CD4-positive, alpha-beta T cell treated with Interleukin-2 at 100 ng/mL for 4 hours (primary cell): ENCODE data around the gene ARID1B.
A peak's percentile ranks its signal among the peaks of the same experiment; 100 is the strongest.
"Not testable (repeated sequence)": the region's sequence is repeated elsewhere in the genome, so short reads cannot be mapped to it uniquely, and the experiment has no call there.

Experiments used
- DNase-seq: peaks from one replicate; pipeline ENCODE4 v3.0.0-alpha.2; 2020; ENCODE audit warnings: low spot score

ARID1B gene

DNA sequence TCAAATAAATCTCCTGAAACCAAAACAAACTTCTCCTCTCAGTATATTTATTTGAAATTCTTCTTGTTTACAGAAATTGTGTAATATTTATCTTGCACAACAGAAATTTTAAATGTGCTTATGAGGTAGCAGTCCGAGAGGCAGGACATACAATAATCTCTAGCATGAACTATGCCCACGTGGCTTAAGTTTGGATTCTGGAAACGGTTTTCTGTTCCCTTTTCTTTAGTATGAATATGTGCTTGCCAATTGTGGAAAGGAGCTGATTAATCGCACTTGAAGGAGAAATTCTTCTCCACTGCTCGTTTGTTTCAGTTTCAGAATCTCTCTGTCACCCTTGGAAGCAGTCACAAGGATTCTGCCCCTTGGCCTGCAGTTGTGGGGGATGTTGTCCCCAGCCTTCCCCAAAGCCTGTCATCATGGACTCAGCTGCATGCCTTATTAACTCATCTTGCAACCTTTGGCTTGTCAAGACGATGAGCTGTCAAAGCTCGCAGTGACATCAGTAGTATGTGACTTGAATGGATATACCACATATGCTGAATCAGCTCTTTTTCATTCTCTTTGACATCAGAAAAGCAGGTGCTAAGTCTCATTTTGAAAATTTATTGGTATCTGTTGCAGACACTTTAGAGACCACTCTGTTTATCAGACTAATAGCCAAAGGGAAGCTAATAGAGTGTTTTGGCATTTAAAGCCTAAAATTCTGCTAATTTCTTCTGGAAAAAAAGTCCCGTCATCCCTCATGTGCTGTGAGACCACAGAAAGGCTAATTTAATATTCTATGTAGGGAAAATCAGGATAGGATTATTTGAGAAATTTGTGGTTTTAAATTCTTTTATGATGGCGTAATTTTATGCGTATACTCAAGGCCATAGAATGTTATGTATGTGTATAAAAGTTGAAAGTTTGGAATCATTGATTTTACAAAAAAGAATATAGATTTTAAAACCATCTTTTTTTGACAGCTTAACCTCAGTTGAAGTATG, 186.8 kb downstream of the ARID1B start:
- DNase-seq, result peak; percentile 33

DNA sequence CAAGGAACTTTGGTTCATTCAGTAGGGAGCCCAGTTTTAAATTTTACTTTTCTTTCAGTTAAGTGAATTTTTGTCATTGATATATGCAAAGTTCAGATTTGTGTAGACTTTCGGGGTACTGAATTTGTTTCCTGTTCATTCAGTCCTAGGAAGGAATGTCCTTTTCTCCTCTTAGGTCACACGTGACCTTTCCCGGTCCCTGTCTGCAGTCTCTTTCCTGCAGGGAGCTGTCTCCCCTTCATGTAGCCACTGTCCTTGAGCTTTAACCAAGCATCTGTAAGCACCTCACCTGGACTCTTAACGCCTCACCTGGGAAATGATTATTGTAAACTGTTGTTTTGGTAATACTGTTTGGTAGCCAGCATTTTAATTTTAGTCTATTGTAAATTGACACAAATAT, 190.7 kb downstream of the ARID1B start:
- DNase-seq, result no peak

DNA sequence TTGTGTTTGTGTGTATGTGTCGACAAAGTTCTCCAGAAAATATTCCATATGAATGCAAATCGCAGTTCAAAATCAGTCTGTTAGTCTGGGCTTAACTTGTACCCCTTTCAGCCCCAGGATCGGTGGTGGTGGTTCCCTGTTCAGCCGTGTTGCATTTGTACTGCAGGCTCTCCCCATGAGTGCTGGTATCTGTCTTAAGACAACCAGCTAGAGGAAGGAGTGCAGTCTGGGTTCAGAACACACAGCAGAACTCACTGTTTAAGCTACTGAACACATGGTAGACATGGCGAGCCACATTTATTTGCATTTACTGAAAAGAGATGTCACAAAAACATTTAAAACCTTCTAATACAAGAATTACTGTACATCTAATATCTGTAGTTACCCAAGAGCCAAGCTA, 192.1 kb downstream of the ARID1B start:
- DNase-seq, result no peak

DNA sequence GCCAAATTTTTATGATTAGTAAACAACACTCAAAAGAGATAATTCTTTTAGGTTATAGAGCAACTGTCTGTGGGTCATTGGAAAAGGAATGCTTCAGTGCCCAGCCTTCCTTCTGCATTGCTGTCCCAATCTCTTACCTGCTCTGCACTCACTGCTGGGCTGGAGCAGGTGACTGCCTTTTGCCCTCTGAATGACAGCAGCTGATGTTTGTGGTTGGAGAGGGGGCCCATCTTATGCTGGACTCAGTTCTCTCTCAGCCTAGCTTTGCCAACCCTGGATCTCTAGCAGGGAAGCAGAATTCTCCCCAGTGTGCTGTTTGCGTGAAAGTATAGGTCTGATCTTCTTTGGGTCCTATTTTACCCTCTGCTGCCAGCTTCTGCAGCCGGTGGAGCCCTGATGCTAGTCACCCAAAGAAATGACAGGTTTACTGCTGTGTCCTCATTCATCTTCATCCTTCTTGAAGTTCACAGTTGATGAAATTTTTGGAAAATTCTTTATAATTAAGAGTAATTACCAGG, 193.5 kb downstream of the ARID1B start:
- DNase-seq, result no peak

DNA sequence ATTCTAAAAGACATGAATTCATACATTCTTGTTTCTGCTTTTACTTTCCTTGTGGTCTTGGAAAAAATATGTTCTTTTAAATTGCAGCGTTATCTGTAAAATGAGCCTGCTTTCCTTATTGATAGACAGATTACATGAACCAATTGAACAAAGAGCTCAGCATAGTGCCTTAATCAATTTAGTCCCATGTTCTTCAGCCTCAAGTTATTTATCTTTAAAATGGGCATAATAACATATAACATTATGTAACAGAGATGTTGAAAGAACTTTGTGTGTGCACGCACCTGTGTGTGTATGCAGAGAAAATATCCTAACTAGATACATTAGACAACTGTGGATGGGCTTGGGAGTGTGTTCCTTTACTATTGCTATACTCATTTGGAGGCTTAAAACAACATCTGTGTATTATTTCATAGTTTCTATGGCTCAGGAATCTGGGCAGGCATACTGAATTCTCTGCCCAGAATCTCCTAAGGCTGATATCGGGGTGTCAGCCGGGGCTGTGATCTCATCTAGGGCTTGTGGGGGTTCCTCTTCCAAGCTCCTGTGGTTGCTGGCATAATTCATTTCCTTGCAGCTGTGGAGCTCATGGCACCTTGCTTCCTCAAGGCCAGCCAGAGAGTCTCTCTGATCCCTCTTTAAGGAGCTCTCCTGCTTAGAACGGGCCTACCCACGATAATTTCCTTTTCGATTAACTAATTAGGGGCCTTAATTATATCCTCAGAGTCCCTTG, 194.1 kb downstream of the ARID1B start:
- no peak for DNase-seq

DNA sequence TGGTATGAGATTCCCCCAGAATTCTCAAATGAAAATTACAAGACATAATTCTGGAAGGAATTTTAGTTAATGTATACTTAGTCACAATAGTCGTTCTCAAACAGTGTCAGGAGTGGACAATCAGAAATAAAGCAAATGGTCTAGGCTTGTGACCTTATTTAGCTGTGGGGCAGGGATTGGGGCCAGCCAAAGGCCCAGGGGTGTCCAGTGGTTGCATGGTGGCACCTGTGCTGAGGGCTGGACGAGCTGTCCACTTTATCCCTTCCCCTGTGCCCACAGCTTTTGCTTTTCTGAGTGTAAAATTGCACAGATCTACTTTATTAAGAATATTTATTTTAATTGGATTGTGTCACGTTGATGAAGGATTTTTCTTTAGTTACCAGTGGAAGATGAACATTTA, 195.0 kb downstream of the ARID1B start:
- DNase-seq, result no peak

DNA sequence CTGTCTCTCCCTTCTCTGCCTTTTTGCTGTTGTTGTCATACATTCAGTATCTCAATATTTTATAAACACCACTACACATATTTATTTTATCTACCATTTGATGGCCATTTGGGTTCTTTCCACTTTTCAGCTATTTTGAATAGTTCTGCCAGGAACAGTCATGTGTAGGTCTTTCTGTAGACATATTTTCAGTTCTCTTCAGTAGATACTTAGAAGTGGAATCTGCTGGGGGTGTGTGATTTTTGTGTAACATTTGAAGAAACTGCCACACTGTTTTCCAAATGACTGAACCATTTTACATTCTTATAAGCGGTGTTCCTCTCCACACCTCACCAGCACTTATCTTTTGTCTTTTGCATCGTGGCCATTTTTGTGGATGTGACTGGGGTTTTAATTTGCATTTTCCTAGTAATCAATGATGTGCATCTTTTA, 197.7 kb downstream of the ARID1B start:
- no peak for DNase-seq

DNA sequence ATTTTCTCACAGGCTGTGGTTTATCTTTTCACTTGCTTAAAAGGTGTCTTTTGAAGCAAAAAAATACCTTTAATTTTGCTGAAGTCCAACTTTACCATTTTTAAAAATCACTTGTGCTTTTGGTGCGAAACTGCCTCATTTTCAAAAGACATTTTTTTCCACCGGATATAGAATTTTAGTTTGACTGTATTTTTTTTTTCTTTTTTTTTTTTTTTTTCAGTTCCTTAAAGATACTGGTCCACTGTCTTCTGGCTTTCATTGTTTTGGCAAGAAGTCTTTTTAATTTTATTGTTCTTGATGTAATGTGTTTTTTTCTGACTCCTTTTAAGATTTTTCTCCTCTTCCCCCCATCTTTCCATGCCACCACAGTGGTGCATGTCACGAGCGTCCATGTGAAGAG, 198.2 kb downstream of the ARID1B start:
- DNase-seq, result no peak

DNA sequence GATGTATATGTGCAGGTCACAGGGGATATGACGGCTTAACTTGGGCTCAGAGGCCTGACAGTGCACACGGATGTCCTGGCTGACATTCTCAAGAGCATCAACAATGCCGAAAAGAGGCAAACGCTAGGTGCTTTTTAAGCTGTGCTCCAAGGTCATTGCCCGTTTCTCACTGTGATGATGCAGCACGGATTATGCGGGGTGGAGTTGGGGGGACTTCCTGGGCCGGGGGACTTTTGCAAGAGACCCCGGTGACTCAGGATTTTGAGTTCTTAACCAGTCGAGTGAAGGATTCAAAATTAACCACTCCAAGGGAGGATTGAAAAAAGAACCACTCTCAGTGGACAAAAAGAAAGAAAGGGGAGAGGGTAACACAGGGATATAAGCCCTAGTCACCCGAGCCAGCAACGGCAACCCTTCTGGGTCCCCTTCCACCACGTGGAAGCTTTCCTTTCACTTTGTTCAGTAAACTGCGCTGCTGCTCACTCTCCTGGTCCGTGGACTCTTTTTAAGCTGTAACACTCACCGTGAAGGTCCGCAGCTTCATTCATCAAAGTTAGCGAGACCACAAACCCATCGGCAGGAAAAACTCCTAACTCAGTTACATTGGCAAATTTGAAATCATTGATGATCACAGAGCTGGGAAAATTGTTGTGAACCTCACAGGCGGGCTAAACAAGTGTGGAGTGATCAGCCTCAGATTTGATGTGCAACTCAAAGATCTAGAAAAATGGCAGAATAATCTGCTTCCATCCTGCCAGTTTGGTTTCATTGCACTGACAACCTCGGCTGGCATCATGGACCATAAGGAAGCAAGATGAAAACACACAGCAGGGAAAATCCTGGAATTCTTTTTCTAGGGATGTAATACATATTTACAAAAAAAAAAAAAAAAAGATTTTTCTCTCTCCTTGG, 199.3 kb downstream of the ARID1B start:
- DNase-seq, result no peak

DNA sequence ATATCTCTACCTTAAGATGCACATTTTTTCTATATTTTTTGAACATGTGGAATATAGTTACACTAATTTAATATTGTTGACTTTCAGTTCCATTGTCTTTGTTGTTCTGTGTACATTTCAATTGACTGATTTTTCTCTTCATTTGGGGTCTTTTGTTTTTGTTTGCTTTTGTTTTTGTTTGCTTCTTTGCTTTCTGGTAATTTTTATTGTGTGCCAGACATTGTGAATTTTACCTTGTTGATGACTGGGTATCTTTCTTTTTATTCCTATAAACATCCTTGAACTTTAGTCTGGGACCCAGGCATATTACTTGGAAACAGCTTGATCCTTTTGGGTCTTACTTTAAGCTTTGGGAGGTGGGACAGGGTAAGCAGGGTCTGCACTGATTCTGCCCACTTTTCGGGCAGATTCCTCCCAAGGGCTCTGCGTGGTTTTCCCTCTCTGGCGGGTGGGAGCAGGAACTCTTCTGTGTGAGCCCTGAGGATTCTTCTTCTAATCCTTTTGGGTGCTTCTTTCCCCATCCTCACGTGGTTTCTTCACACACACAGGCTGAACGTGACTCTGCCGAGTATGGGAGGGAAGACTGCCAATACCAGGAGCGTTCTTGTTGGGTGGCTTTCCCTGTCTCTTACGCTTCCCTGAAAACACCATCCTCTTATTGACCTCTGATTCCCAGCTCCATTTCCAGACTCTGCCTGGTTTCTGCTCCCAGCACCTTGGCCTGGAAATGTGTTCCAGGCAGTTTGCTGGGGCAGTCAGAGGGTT, 200.5 kb downstream of the ARID1B start:
- no peak for DNase-seq

DNA sequence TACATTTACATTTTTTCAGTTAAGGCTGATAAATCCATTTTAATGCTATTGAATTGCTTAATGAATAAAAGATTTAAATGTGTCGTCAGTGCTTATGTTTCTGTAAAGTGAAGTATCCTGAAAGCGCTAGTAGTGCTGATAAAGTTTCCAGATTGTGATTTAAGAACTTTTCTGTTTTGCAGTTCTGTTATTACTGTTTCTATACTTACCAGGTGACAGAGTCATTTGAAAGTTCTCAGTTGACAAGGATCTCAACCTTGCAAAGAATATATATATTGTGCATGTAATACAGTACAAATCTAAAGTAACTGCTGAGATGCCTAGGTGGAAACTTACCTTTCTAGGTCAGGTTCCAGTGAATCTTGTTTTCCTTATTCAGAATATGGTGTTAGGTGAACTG, 201.8 kb downstream of the ARID1B start:
- DNase-seq, result no peak

DNA sequence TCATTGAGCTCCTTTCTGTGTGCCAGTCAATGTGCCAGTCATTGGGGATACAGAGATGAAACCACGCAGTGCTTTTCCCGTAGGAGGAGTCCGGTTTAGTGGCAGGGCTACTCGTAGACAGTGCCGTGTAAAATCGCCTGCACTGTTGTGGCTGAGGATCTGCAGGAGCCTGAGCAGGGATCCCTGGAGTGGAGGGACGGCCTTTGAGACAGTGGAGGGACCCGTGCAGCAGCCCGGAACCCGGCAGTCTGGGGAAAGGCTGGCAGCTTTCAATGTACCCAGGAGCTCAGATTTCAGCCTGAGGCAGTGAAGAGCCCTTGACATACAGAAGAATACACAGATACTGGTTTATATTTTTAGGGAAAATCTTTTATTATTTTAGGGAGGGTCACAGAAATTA, 203.3 kb downstream of the ARID1B start:
- no peak for DNase-seq

DNA sequence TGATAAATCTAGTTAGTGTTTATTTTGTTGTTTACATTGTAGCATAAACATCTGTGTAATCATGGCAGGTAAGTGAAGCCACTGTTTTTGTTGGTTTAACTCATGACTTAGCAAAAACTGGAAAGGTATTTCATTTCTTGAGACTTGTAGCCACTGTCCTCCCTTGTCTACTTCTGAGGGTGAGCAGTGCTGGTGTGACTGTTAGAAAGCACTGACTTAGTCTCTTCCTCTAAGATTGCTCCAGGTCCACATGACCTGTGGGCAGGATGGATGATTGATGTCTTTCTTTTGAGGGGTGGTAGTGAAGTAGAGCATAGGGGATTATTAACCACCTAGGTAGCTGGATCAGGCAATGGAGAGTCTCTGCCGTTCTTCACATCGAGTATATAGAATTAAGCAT, 203.8 kb downstream of the ARID1B start:
- no peak for DNase-seq

DNA sequence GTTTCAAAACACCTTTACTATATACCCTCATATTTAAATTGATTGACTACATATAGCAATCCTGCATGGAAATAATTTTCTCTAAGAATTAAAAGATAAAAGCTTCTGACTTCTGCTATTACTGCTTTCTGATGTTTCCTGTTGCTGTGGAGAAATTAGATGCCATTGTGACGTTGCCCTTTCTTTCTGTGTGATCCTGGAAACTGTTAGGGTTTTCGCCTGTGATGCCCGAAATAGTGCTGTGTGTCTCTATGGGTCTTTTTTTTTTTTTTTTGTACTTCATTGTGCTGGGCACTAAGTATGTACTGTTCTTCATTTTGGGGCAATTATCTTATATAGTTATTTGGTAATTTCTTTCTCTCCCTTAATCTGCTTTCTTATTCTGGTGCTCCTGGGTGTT, 205.0 kb downstream of the ARID1B start:
- no peak for DNase-seq

DNA sequence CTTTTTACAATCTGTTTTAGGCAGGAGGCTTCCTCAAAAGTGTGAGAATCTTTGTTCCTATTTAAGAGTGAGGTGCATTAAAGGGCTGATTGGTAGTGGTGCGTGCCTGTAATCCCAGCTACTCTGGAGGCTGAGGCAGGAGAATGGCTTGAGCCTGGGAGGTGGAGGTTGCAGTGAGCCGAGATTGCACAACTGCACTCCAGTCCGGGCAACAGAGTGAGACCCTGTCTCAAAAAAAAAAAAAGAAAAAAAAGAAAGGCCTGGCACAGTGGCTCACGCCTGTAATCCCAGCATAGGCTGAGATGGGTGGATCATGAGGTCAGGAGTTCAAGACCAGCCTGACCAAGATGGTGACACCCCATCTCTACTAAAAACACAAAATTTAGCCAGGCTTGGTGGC, 205.7 kb downstream of the ARID1B start:
- DNase-seq, result not testable (repeated sequence)

DNA sequence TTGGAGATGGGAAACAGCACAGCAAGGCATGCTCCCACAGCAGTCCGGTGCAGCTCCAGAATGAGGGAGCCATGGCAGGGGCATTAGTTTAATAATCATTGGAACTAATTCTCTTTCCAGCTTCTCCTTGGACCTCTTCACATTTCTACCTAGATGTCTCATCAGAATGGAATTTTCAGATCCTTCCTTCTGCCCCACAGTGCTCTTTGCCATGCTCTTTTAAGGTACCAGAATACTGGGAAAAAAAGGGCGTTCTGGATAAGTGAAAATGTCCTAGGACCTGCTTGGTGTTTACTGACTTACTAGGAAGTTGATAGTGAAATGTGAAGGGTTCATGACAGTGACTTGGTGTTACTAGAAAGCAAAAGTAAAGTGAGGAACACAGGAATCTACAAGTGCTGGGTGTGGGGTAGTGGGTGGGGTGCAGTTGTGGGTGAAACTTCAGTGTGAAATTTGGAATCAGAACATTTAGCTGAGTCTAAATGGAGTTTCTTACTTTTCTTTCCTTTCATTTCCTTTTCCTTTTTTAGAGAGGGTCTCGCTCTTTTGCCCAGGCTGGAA, 207.1 kb downstream of the ARID1B start:
- DNase-seq, result no peak

DNA sequence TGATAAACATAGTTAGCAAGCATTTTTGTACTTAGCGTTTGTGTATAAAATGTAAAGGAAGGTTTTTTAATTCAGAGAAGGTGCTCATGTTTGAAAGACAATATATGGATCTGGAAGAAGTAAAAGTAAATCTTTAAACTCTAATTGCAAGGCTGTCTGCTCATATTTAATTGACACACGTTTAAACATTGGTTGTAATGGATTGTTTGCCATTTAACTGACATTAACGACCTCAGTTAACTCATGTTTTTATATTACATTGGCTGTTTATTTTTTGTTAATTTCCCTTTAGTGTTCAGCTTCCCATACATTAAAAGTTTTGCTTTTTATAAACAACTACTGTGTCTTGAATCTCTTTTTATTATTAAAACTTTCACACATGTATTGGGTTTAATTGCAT, 208.1 kb downstream of the ARID1B start:
- DNase-seq, result no peak

DNA sequence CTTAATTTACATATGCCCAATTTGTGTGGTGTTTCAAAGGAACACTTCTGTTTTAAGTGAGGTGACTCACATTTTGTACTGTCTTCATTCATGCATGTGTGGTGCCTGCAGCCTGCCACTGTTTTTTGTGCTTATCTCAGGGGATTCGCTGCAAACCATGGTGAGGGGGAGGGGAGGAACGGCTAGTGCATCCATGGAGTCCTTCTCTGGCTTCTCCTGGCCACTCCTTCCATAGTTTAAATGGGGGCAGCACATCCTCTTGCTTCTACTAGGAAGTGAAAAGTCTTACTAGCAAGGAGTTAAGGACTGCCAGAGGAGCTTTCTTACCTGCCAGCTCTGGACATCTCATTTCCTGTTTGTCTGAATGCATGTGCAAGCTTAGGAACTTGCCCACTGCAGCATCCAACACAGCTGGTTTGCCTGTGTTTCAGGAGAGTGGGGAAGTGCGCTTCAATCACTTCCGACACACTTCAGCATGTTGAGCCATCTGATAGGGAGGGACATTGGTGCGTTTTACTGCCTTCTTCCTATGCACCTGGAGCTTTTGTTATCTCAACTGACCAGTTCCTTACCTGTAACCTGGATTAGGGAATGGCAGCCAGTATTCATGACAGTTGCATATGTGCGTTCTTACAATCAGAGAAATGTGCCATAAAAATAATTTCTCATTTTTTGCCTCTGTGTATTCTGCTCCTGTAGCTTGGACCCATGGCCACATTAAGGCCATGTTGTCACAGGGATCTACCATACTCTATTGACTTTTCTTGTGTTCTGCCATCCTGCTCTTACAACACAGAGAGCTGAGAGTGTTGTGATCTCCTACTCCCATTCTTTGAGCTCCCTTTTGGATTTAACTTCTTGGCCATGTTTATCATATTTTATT, 211.3 kb downstream of the ARID1B start:
- DNase-seq, result no peak

DNA sequence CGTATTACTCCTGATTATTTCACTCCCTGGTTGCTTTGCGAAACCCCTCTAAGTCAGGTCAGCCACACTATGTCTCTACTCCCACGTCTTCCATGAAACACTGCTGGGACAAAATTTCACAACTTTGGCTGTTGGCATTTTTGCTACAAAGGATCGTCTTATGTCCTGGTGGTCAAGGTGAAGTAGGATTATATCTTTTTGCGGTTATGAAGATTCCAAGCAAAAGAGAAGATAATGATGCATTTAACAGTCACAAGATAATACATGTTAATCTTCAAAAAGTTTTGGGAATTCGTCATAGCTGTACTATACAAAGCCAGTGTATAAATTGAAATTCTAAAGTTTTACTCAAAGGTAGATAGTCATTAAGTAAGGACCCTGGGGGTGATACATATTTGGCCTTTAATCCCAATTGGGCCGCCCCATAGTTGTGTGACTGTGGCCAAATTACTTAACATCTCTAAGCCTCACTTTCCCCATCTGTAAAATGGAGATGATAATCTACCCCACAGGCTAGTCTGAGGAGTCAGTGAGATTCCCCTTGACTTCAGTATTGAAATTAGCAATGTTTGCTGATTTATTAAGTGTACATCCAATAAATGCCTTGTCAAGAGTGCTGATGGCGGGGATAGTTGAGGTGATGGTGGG, 212.1 kb downstream of the ARID1B start:
- no peak for DNase-seq
